Spleen (tissue), 7 donors: ENCODE measurements around the gene TRPM2.

Source experiments
- POLR2A ChIP-seq, 3 donors: fragments of 450-650 bp; IDR thresholded peaks; one replicate each; pipeline ENCODE4 v1.5.1; 2017; ENCODE audit warnings: antibody characterized with exemption in 3 of 3, mild to moderate bottlenecking in 1 of 3
- POLR2AphosphoS5 ChIP-seq, 3 donors: sonication (generic); formaldehyde crosslinking; IDR thresholded peaks; one replicate each; pipeline ENCODE4 v1.5.1; 2017; ENCODE audit warnings: antibody characterized with exemption in 3 of 3
- TF ChIP-seq, protein P1 (sequence below), 11 experiments: fragments of 200-600 bp in 7 of 11; fragments of 450-650 bp in 4 of 11; sonication (generic) in 4 of 11; IDR thresholded peaks in 8 of 11; conservative IDR thresholded peaks in 3 of 11; 1 replicate in 7 of 11; 2 replicates in 4 of 11; pipeline versions ENCODE4 v1.4.0 to v1.8.0; 2016 to 2021; ENCODE audit warnings: antibody characterized with exemption in 11 of 11, inconsistent platforms in 4 of 11, mild to moderate bottlenecking in 1 of 11
- donor health status: DM: no; HTN: no; CAD: no; lungs with moderate emphysema.
- donor health status: DM: no; HTN: no; CAD: no.
- donor health status: DM: no; HTN: no; CAD: no.

DNA sequence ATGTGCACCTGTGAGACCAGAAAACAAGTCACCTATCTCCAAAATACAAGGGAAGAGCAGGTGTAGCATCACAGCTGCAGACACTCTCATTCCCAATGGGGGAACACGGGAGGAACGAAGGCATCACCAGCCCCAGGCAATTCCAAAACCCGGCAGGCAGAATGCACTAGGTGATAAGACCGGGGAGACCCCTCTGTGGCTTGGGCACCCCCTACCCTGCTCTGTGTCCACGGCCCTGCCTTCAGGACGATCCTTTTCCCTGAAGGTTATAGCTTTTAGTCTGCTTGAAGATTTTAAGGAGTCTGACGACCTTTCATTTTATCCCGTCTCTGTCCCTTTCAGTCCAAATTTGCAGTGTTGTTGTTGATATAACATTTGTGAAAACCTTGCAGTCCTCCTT, 19.2 kb downstream of the TRPM2 start:
- no peak for TF ChIP-seq POLR2AphosphoS5 (IDR thresholded peaks at IDR 0.05)
- TF ChIP-seq, protein P1, sequence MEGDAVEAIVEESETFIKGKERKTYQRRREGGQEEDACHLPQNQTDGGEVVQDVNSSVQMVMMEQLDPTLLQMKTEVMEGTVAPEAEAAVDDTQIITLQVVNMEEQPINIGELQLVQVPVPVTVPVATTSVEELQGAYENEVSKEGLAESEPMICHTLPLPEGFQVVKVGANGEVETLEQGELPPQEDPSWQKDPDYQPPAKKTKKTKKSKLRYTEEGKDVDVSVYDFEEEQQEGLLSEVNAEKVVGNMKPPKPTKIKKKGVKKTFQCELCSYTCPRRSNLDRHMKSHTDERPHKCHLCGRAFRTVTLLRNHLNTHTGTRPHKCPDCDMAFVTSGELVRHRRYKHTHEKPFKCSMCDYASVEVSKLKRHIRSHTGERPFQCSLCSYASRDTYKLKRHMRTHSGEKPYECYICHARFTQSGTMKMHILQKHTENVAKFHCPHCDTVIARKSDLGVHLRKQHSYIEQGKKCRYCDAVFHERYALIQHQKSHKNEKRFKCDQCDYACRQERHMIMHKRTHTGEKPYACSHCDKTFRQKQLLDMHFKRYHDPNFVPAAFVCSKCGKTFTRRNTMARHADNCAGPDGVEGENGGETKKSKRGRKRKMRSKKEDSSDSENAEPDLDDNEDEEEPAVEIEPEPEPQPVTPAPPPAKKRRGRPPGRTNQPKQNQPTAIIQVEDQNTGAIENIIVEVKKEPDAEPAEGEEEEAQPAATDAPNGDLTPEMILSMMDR (IDR thresholded peaks at IDR 0.05 in 8 of 11, conservative IDR thresholded peaks at IDR 0.05 in 3 of 11) = no peak
- no peak for TF ChIP-seq POLR2A (IDR thresholded peaks at IDR 0.05)
